Bronchial epithelial cell (primary cell): ENCODE measurements around the gene CRTC3. TPM values are rescaled to one million over a fixed set of nuclear protein-coding genes. Genes with fewer than 3 reads are reported as not detected.
"Not testable (repeated sequence)": the region's sequence is repeated elsewhere in the genome, so short reads cannot be mapped to it uniquely, and the experiment has no call there.

Experiments
- DNase-seq: peaks from one replicate; pipeline ENCODE4 v3.0.0-alpha.2; 2010; ENCODE audit warnings: low read depth
- FAIRE-seq: peaks from 2 replicates; lab custom pipeline; 2011; peaks lifted over from hg19 to GRCh38; lab: Jason Lieb, UNC
- H3K27me3 ChIP-seq: 2 replicates; pipeline ENCODE4 v1.5.1; 2011; ENCODE audit warnings: low read length; ENCODE audit not compliant: control insufficient read depth, insufficient read depth
- H3K36me3 ChIP-seq: 2 replicates; pipeline ENCODE4 v1.5.1; 2011; ENCODE audit warnings: low read length; ENCODE audit not compliant: control insufficient read depth, insufficient read depth
- H3K4me3 ChIP-seq: 2 replicates; pipeline ENCODE4 v1.5.1; 2011; ENCODE audit warnings: mild to moderate bottlenecking, low read depth, low read length, control low read depth
- CTCF ChIP-seq: IDR thresholded peaks from 2 replicates; pipeline ENCODE4 v1.5.1; 2011; ENCODE audit warnings: mild to moderate bottlenecking, moderate library complexity, low read length, control low read depth, inconsistent platforms; ENCODE audit not compliant: insufficient read depth, severe bottlenecking
- total RNA-seq: library from RNA; depleted of rRNA; stranded (reverse); fragments of >200 nt; gene quantifications from 2 replicates; pipeline ENCODE4 v1.2.1, GENCODE V29; 2014

CRTC3 gene
- total RNA-seq, 1 donor from 2014 or later, result 5.8 TPM

GRCh38 chr15:90664650-90665287, 135.0 kb downstream of the CRTC3 start:
- FAIRE-seq (no peak), DNase-seq (no peak)
- H3K36me3 ChIP-seq, result no peaks in the 10 kb centered on the region
- peak overlapping the region; percentile 69 for H3K4me3 ChIP-seq
- no peaks in the 10 kb centered on the region for H3K27me3 ChIP-seq
- TF ChIP-seq CTCF, result no peak

- TF ChIP-seq CTCF, result no peak
- DNase-seq (peak; percentile 41), FAIRE-seq (no peak)
- peak overlapping the region; percentile 69 for H3K4me3 ChIP-seq
- H3K36me3 ChIP-seq, result no peaks in the 10 kb centered on the region
- no peaks in the 10 kb centered on the region for H3K27me3 ChIP-seq
Observed at GRCh38 chr15:90665288-90666134, 135.8 kb downstream of the CRTC3 start.

- no peak for TF ChIP-seq CTCF
- peak overlapping the region; percentile 69 for H3K4me3 ChIP-seq
- FAIRE-seq (no peak), DNase-seq (no peak)
- H3K36me3 ChIP-seq, result no peaks in the 10 kb centered on the region
- H3K27me3 ChIP-seq, result no peaks in the 10 kb centered on the region
Observed at GRCh38 chr15:90666135-90666909, 136.6 kb downstream of the CRTC3 start.

- no peak for FAIRE-seq
- no peak for TF ChIP-seq CTCF
- peak; percentile 29 for DNase-seq
Observed at GRCh38 chr15:90667073-90667754, 137.5 kb downstream of the CRTC3 start.

GRCh38 chr15:90667755-90668345, 138.1 kb downstream of the CRTC3 start:
- H3K36me3 ChIP-seq, H3K27me3 ChIP-seq, DNase-seq, FAIRE-seq, H3K4me3 ChIP-seq: not testable (repeated sequence)

More at GRCh38 chr15:90667073-90667754, 137.5 kb downstream of the CRTC3 start:
- no peaks in the 10 kb centered on the region for H3K36me3 ChIP-seq
- no peaks in the 10 kb centered on the region for H3K27me3 ChIP-seq
- H3K4me3 ChIP-seq, result no peak overlapping the region

GRCh38 chr15:90670631-90671030, 140.9 kb downstream of the CRTC3 start:
- not testable (repeated sequence) for H3K4me3 ChIP-seq, H3K36me3 ChIP-seq, FAIRE-seq, DNase-seq, H3K27me3 ChIP-seq
